ES-I3 (cell line): ENCODE data around the gene BAG3.
"Not testable (repeated sequence)": the region's sequence is repeated elsewhere in the genome, so short reads cannot be mapped to it uniquely, and the experiment has no call there.

Experiments
- H3K36me3 ChIP-seq: 2 replicates; pipeline ENCODE4 v1.6.1; 2013; ENCODE audit warnings: mild to moderate bottlenecking, low read length, control low read depth, moderate library complexity; ENCODE audit not compliant: insufficient read depth
- H3K4me1 ChIP-seq: 2 replicates; pipeline ENCODE4 v1.6.1; 2013; ENCODE audit warnings: mild to moderate bottlenecking, control low read depth, low read length; ENCODE audit not compliant: insufficient read depth
- H3K9ac ChIP-seq: 2 replicates; pipeline ENCODE4 v1.6.1; 2013; ENCODE audit warnings: low read depth, mild to moderate bottlenecking, low read length, moderate library complexity
- H3K9me3 ChIP-seq: 2 replicates; pipeline ENCODE4 v1.6.1; 2013; ENCODE audit warnings: mild to moderate bottlenecking, low read length, moderate library complexity; ENCODE audit not compliant: control insufficient read depth, insufficient read depth

The BAG3 gene

DNA sequence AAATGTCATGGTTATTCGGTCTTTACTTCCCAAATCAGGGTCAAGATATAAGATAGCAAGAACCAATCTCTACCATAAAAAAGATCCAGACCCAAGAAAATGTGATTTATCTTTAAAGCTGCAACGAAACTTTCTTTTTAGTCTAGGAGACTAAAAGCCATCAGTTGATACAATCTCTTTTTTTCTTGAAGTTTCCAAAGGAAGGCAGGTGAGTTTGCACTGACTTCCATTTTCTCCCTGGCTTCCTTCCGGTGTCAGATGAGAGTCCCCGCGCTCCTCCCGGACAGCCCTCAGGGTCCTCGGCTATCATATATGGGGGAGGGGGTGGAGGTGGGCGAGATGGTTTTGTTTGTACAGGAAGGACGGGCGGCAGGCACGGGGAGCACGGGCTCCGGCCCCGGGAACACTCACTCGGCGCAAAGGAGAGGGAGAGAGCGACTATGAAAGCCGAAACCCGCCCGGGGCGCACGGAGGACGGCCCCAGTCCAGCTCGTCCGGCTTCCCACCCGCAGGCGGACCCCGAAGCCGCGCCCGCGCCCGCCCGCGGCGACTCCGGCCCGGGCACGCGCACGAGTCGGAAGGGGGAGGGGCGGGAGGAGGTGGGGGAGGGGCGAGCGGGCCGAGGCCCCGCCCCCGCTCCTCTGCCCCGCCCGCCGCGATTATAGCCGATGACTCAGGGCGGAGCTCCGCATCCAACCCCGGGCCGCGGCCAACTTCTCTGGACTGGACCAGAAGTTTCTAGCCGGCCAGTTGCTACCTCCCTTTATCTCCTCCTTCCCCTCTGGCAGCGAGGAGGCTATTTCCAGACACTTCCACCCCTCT lies at the start of gene BAG3:
Gene BAG3 (plus strand): TSS at position 689 of the 822 bp plus-strand sequence. CDS start 296 bp downstream, outside the sequence.
- H3K4me1 ChIP-seq = peaks cover 13% of the 10 kb centered on the region
- H3K36me3 ChIP-seq = no peaks in the 10 kb centered on the region
- H3K9me3 ChIP-seq = no peaks in the 10 kb centered on the region; the same call in 1 of the 2 replicates
- H3K9ac ChIP-seq = peak within 1 kb of the TSS; percentile 84

DNA sequence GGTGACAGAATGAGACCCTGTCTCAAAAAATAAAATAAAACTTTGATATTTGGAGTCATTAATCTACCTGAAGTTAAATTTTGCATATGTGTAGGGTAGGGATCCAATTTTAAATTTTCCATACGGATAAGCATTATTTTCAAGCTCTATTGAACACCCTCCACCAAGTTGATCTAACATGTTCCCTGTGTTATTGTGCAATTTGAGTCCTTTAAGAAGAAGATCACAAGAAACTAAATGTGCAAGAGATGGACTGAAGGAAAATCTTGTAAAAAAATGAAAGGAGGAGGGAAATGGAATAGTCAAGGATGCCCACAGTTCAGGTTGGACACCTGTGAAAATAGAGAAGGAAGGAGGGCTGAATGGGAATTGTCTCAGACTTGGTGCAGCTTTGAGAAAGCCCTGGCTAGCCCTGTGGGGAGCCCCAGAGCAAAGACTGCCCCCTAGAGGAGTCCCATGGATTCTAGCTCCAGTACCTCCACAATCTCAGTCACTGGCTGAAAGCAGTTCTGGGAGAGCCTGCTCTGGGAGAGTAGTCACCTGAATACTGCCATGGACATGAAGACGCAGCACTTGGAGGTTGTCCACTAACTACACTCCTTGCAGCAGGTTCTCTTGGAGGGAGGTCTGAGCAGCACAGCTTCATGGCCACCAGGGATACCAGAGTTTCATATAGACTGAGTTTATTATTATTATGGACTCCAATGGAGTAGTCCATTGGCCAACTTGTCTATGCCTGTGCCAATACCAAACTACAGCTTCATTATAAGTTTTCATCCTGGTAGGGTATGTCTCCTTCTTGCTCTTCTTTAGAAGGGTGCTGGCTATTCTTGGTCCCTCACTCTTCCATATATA lies 48.7 kb upstream of the BAG3 start:
- Histone ChIP-seq H3K9me3 (no peaks in the 10 kb centered on the region), H3K9ac (no peak overlapping the region), H3K36me3 (no peaks in the 10 kb centered on the region), H3K4me1 (no peaks in the 10 kb centered on the region)

DNA sequence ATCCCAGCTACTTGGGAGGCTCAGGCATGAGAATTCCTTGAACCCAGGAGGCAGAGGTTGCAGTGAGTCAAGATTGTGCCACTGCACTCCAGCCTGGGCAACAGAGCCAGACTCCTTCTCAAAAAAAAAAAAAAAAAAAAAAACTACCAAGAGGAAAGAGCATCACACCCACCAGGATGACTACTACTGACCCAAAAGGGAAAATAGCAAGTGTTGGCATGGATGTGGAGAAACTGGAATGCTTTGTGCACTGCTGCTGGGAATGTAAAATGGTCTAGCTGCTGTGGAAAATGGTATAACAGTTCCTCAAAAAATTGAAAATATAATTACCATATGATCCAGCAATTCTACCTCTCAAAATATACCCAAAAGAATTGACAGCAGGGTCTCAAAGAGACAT lies 46.7 kb upstream of the BAG3 start:
- Histone ChIP-seq H3K4me1 (no peaks in the 10 kb centered on the region), H3K36me3 (no peaks in the 10 kb centered on the region), H3K9me3 (no peaks in the 10 kb centered on the region), H3K9ac (no peak overlapping the region)

DNA sequence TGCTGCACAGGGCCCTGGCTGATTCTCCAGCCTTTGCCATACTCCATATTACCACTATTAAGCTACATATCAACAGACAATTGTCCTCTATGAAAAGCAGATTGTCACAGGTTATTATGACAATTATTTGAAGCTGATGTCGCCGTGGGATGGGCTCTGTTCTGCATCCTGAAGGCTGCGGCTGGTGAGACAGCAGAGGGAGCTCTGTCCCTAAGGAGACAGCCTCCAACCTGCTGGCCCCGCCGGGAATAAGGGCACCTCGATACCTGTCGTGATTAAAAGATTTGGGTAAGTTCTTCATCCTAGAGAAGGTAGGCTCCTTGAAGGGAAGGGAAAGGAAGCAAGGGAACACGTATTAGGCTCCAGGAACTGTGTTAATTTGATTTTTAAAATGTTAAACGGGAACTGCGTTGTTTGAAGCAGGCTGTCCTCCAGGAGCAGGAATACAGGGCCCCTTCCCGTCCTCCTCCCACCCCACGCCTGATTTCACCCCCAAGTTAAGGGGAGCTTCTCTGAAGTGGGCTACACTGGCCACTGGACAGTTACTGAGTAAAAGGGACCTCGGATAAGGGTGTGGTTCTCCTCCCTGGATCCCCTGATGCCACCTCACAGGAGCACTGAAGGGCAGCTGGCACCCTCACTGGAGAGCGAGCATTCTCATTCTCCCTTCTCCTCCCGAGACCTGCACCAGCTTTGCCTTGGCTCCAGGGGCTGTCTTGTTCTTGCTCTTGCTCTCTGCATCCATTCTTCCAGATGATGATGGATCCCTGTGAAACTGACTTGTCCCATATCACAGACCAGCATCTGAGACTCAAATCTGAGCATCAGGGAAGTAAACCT lies 42.6 kb upstream of the BAG3 start:
- H3K9ac ChIP-seq = no peak overlapping the region
- no peaks in the 10 kb centered on the region for H3K36me3 ChIP-seq
- no peaks in the 10 kb centered on the region for H3K4me1 ChIP-seq
- no peaks in the 10 kb centered on the region; the same call in 1 of the 2 replicates for H3K9me3 ChIP-seq

- no peak overlapping the region for H3K9ac ChIP-seq
- H3K9me3 ChIP-seq = no peaks in the 10 kb centered on the region; the same call in 1 of the 2 replicates
- H3K36me3 ChIP-seq = no peaks in the 10 kb centered on the region
- H3K4me1 ChIP-seq = no peaks in the 10 kb centered on the region
Observed at GRCh38 chr10:119609516-119609915, 41.7 kb upstream of the BAG3 start.

DNA sequence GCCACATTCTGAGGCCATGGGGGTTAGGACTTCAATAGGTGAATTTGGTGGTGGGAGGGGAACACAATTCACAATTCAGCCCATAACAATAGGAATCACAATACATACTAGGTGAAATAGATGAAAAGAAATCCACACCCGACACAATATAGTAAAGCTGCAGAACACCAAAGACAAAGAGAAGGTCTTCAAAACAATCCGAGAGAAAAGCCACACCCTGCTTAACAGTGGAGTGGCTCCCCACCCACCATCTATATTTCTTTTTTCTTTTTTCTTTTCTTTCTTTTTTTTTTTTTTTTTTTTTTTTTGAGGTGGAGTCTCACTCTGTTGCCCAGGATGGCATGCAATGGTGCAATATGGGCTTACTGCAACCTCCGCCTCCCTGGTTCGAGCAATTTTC lies 39.7 kb upstream of the BAG3 start:
- no peaks in the 10 kb centered on the region; the same call in 1 of the 2 replicates for H3K9me3 ChIP-seq
- H3K9ac ChIP-seq = no peak overlapping the region
- no peaks in the 10 kb centered on the region for H3K4me1 ChIP-seq
- no peaks in the 10 kb centered on the region for H3K36me3 ChIP-seq

GRCh38 chr10:119613741-119614140 lies 37.4 kb upstream of the BAG3 start:
- Histone ChIP-seq H3K36me3 (no peaks in the 10 kb centered on the region), H3K4me1 (peaks cover 3% of the 10 kb centered on the region; the same call in 1 of the 2 replicates), H3K9me3 (no peaks in the 10 kb centered on the region; the same call in 1 of the 2 replicates), H3K9ac (no peak overlapping the region)

GRCh38 chr10:119614686-119615085 lies 36.5 kb upstream of the BAG3 start:
- no peaks in the 10 kb centered on the region for H3K36me3 ChIP-seq
- H3K9ac ChIP-seq = no peak overlapping the region
- no peaks in the 10 kb centered on the region; the same call in 1 of the 2 replicates for H3K9me3 ChIP-seq
- peaks cover 5% of the 10 kb centered on the region; the same call in 1 of the 2 replicates for H3K4me1 ChIP-seq

GRCh38 chr10:119616882-119617570 lies 34.2 kb upstream of the BAG3 start:
- Histone ChIP-seq H3K9ac (no peak overlapping the region), H3K4me1 (peaks cover 17% of the 10 kb centered on the region; the same call in 1 of the 2 replicates), H3K36me3 (no peaks in the 10 kb centered on the region)

GRCh38 chr10:119619215-119619614 lies 32.0 kb upstream of the BAG3 start:
- Histone ChIP-seq H3K36me3 (no peaks in the 10 kb centered on the region), H3K9ac (no peak overlapping the region), H3K9me3 (no peaks in the 10 kb centered on the region), H3K4me1 (peaks cover 17% of the 10 kb centered on the region; the same call in 1 of the 2 replicates)

More at GRCh38 chr10:119616882-119617570, 34.2 kb upstream of the BAG3 start:
- no peaks in the 10 kb centered on the region for H3K9me3 ChIP-seq

DNA sequence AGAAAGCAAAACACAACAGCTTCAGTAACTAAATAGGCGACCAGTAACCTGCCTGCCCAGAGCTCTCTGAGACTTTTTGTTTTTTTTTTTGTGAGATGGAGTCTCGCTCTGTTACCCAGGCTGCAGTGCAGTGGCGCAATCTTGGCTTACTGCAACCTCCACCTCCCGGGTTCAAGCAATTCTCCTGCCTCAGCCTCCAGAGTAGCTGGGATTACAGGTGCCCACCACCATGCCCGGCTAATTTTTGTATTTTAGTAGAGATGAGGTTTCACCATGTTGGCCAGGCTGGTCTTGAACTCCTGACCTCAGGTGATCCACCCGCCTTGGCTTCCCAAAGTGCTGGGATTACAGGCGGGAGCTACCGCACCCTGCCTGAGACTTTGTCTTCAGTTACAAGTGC lies 31.4 kb upstream of the BAG3 start:
- H3K9me3 ChIP-seq, H3K36me3 ChIP-seq, H3K9ac ChIP-seq: not testable (repeated sequence)
- peaks cover 17% of the 10 kb centered on the region; the same call in 1 of the 2 replicates for H3K4me1 ChIP-seq

GRCh38 chr10:119620241-119621077 lies 30.7 kb upstream of the BAG3 start:
- H3K9me3 ChIP-seq = no peaks in the 10 kb centered on the region
- no peaks in the 10 kb centered on the region for H3K36me3 ChIP-seq
- no peak overlapping the region for H3K9ac ChIP-seq
- peaks cover 17% of the 10 kb centered on the region; the same call in 1 of the 2 replicates for H3K4me1 ChIP-seq

GRCh38 chr10:119621078-119621384 lies 30.1 kb upstream of the BAG3 start:
- no peak overlapping the region for H3K9ac ChIP-seq
- H3K9me3 ChIP-seq = no peaks in the 10 kb centered on the region
- no peaks in the 10 kb centered on the region for H3K36me3 ChIP-seq
- peaks cover 17% of the 10 kb centered on the region; the same call in 1 of the 2 replicates for H3K4me1 ChIP-seq
